ENCODE data around the gene NUPR1. TPM values are rescaled to one million over a fixed set of nuclear protein-coding genes. Genes with fewer than 3 reads are reported as not detected.

The NUPR1 gene
- total RNA-seq = 100 to 1,000 TPM in 1 of 2 donors, 1 to 10 TPM in 1; 8.0 to 212 TPM
- 100 to 1,000 TPM; 192 to 828 TPM for polyA plus RNA-seq
- long read RNA-seq, donor 1, full-length matches to known transcripts = 61 of 68 reads
- long read RNA-seq, donor 1, partial matches to known transcripts = 7 of 68 reads
- long read RNA-seq, donor 1, other reads (novel, unspliced or antisense) = 0 of 68 reads
- long read RNA-seq, donor 2, full-length matches to known transcripts = 23 of 23 reads
- long read RNA-seq, donor 2, partial matches to known transcripts = 0 of 23 reads
- long read RNA-seq, donor 2, other reads (novel, unspliced or antisense) = 0 of 23 reads
- long read RNA-seq, donor 3, full-length matches to known transcripts = 19 of 19 reads
- long read RNA-seq, donor 3, partial matches to known transcripts = 0 of 19 reads
- long read RNA-seq, donor 3, other reads (novel, unspliced or antisense) = 0 of 19 reads
- long read RNA-seq, donor 4, full-length matches to known transcripts = 14 of 14 reads
- long read RNA-seq, donor 4, partial matches to known transcripts = 0 of 14 reads
- long read RNA-seq, donor 4, other reads (novel, unspliced or antisense) = 0 of 14 reads
- long read RNA-seq, donor 5, full-length matches to known transcripts = 54 of 54 reads
- long read RNA-seq, donor 5, partial matches to known transcripts = 0 of 54 reads
- long read RNA-seq, donor 5, other reads (novel, unspliced or antisense) = 0 of 54 reads

GRCh38 chr16:28538733-28539596 is at the start of gene NUPR1:
Gene NUPR1 (minus strand): TSS chr16:28538974. CDS start chr16:28538907, 67 bp downstream.
- H3K4me3 ChIP-seq = peak within 1 kb of the TSS; percentile 75
- WGBS, 2 donors = 28 to 66% methylated on average over 22 of the region's 22 CpGs

DNA sequence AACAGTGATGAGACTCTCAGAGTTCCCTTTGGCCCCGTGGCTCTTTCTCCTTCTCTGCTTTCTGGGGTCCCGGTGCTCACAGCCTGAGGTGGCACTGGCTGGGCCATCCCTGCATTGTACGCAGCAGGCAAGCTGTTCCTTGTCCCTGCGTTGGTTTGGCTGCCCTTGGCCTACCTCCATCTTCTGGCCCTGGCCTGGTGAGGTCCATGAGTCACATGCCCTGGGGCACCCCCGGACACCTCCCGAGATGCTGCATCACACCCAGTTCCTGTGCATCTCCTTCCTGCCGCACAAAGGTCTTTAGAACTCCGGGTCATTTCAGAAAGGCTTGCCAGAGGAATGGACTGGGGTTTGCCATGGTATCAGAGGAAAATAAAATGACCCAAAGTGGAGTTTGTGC is 48.6 kb upstream of the NUPR1 start:
- DNase-seq (no peak), ATAC-seq (ENCODE audit: insufficient read depth, low FRiP score) (no peak)
- Histone ChIP-seq H3K4me3 (no peak overlapping the region), H3K4me1 (ENCODE audit: control insufficient read depth in 5 of 5, insufficient read depth in 5 of 5, low read length in 5 of 5) (no peaks in the 10 kb centered on the region), H3K9ac (ENCODE audit: insufficient read depth in 1 of 2, low read length in 2 of 2) (no peak overlapping the region), H3K9me3 (ENCODE audit: control insufficient read depth in 4 of 4, insufficient read depth in 3 of 4, low read length in 3 of 4) (no peaks in the 10 kb centered on the region), H3K36me3 (ENCODE audit: control insufficient read depth in 4 of 4, insufficient read depth in 4 of 4, low read length in 4 of 4) (peaks cover 9 to 55% (median 21%) of the 10 kb centered on the region in 4 donors), H3K27me3 (ENCODE audit: control insufficient read depth in 3 of 3, insufficient read depth in 3 of 3, low read length in 2 of 3) (no peaks in the 10 kb centered on the region), H3K27ac (ENCODE audit: low read depth in 1 of 2, low read length in 1 of 2) (no peak overlapping the region)
- 81 to 84% methylated on average over 8 of the region's 8 CpGs for WGBS, 2 donors
- TF ChIP-seq CTCF (IDR thresholded peaks at IDR 0.05; ENCODE audit: control extremely low read depth, extremely low read depth) = no peak

More at GRCh38 chr16:28538733-28539596, at the start of gene NUPR1:
- Histone ChIP-seq H3K36me3 (ENCODE audit: control insufficient read depth in 4 of 4, insufficient read depth in 4 of 4, low read length in 4 of 4) (peaks cover 0 to 5% (median 0%) of the 10 kb centered on the region in 4 donors), H3K4me1 (ENCODE audit: control insufficient read depth in 5 of 5, insufficient read depth in 5 of 5, low read length in 5 of 5) (peaks cover 3 to 19% (median 6%) of the 10 kb centered on the region in 5 donors), H3K27me3 (ENCODE audit: control insufficient read depth in 3 of 3, insufficient read depth in 3 of 3, low read length in 2 of 3) (no peaks in the 10 kb centered on the region), H3K27ac (ENCODE audit: low read depth in 1 of 2, low read length in 1 of 2) (peak within 1 kb of the TSS; percentile 91 to 93), H3K9ac (ENCODE audit: insufficient read depth in 1 of 2, low read length in 2 of 2) (peak within 1 kb of the TSS; percentile 48 to 65), H3K9me3 (ENCODE audit: control insufficient read depth in 4 of 4, insufficient read depth in 3 of 4, low read length in 3 of 4) (peaks cover 0 to 3% (median 0%) of the 10 kb centered on the region in 4 donors)
- peak; percentile 93 to 98 (median 97) for DNase-seq
- TF ChIP-seq CTCF (IDR thresholded peaks at IDR 0.05; ENCODE audit: control extremely low read depth, extremely low read depth) = no peak
- ATAC-seq (ENCODE audit: insufficient read depth, low FRiP score) = peak; percentile 83

- DNase-seq (no peak), ATAC-seq (ENCODE audit: insufficient read depth, low FRiP score) (no peak)
- Histone ChIP-seq H3K36me3 (ENCODE audit: control insufficient read depth in 4 of 4, insufficient read depth in 4 of 4, low read length in 4 of 4) (peaks cover 9 to 58% (median 25%) of the 10 kb centered on the region in 4 donors), H3K4me1 (ENCODE audit: control insufficient read depth in 5 of 5, insufficient read depth in 5 of 5, low read length in 5 of 5) (no peaks in the 10 kb centered on the region), H3K9me3 (ENCODE audit: control insufficient read depth in 4 of 4, insufficient read depth in 3 of 4, low read length in 3 of 4) (no peaks in the 10 kb centered on the region), H3K27ac (ENCODE audit: low read depth in 1 of 2, low read length in 1 of 2) (no peak overlapping the region), H3K9ac (ENCODE audit: insufficient read depth in 1 of 2, low read length in 2 of 2) (no peak overlapping the region), H3K4me3 (no peak overlapping the region), H3K27me3 (ENCODE audit: control insufficient read depth in 3 of 3, insufficient read depth in 3 of 3, low read length in 2 of 3) (no peaks in the 10 kb centered on the region)
- TF ChIP-seq CTCF (IDR thresholded peaks at IDR 0.05; ENCODE audit: control extremely low read depth, extremely low read depth) = no peak
- 89 to 94% methylated on average over 3 of the region's 3 CpGs for WGBS, 2 donors
Measured at GRCh38 chr16:28586466-28586865, 47.7 kb upstream of the NUPR1 start.

All from lung (tissue), 16 donors.